Body of pancreas (tissue), 4 donors: ENCODE data around the gene CACNA1E.

Experiments used
- POLR2A ChIP-seq, 3 donors: fragments of 450-650 bp; IDR thresholded peaks; one replicate each; pipeline ENCODE4 v1.6.1; 2016; ENCODE audit warnings: antibody characterized with exemption in 3 of 3, mild to moderate bottlenecking in 2 of 3
- TF ChIP-seq, protein P1 (sequence below), 7 experiments: fragments of 450-650 bp in 4 of 7; fragments of 200-600 bp in 3 of 7; sonication (generic) in 3 of 7; IDR thresholded peaks; one replicate each; pipeline ENCODE4 v1.5.1; 2016 to 2019; ENCODE audit warnings: antibody characterized with exemption in 7 of 7

GRCh38 chr1:181478306-181478705 lies 5.0 kb upstream of the CACNA1E start:
- TF ChIP-seq, protein P1, sequence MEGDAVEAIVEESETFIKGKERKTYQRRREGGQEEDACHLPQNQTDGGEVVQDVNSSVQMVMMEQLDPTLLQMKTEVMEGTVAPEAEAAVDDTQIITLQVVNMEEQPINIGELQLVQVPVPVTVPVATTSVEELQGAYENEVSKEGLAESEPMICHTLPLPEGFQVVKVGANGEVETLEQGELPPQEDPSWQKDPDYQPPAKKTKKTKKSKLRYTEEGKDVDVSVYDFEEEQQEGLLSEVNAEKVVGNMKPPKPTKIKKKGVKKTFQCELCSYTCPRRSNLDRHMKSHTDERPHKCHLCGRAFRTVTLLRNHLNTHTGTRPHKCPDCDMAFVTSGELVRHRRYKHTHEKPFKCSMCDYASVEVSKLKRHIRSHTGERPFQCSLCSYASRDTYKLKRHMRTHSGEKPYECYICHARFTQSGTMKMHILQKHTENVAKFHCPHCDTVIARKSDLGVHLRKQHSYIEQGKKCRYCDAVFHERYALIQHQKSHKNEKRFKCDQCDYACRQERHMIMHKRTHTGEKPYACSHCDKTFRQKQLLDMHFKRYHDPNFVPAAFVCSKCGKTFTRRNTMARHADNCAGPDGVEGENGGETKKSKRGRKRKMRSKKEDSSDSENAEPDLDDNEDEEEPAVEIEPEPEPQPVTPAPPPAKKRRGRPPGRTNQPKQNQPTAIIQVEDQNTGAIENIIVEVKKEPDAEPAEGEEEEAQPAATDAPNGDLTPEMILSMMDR (IDR thresholded peaks at IDR 0.05): no peak
- no peak for TF ChIP-seq POLR2A (IDR thresholded peaks at IDR 0.05)
